SK-N-DZ (cell line): ENCODE results near the gene LCTL.
A peak's percentile ranks its signal among the peaks of the same experiment; 100 is the strongest.
"Not testable (repeated sequence)": the region's sequence is repeated elsewhere in the genome, so short reads cannot be mapped to it uniquely, and the experiment has no call there.

Experiments
- DNase-seq: peaks from one replicate; pipeline ENCODE4 v3.0.0-alpha.2; 2015; ENCODE audit warnings: low spot score

Gene LCTL

DNA sequence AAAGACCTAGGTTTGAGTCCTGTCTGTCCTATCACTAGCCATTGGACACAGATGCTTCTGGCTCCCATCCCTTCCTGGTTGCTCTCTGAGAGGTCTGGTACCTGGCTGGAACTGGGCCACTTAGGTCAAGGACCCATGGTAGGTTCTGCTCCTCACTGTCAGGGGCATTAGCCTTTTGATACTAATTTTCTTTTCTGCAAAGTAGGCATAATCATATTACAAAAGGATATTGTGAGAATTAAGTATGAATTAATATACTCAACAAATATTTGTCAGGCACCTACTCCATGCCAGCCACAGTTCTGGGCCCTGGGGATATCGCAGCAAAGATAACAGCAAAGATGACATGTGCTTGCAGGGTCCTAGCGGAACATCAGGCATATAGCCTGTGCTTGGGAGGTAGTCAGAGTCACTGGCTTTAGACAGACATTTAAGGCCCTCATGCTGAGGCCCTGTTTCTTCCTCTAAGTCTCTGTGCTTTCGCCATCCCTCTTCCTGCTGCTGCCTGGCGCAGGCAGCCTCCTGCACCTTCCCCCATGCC lies 25.6 kb upstream of the LCTL start:
- no peak for DNase-seq

DNA sequence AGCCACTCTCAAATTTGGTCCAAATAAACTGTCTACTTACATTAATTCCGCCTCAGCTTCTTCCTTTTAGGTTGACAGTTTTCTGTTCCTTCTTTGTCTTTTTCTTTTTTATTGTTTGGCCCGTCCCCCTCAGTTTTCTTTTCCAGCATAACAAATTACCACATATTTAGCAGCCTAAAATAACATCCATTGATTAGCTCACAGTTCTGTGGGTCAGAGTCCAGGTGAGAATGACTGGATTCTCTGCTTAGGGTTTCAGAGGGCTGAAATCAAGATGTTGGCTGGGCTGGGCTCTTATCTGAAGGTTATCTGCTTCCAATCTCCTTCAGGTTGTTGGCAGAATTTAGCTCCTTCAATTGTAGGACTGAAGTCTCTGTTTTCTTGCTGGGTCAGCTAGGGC lies 24.6 kb upstream of the LCTL start:
- DNase-seq: no peak

DNA sequence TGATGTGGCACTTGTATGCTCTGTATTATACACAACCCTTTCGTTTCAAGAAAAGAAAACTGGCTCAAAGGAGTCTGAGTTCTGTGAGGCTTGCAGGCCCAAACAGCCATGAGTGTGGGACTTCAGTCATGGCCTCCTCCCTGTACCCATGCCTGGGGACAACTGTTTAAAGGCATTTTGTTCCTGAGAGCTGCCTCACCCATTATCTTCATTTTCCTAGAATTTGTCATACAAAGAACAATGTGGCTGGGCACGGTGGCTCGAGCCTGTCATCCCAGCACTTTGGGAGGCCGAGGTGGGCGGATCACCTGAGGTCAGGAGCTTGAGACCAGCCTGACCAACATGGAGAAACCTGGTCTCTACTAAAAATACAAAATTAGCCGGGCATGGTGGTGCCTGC lies 23.6 kb upstream of the LCTL start:
- DNase-seq: not testable (repeated sequence)

GRCh38 chr15:66588971-66589370 lies 23.2 kb upstream of the LCTL start:
- DNase-seq: no peak

DNA sequence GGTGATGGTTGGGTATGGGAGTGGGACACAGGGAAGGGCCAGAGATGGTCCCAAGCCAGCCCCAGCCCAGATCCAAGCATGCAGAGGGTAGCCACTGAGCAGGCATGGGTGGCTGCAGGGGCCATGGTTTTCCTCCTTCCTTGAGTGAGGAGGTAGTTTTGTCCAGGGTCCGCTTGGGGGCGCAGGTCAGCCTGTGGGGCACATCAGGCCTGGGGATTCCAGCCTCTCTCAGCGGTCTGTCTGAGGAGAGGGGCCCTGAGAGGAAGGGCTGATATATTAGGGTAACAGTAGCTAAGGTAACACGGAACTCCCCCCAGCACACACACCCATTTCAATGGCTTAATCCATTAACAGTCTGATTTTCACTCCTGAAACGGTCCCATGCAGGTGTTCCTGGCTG lies 22.7 kb upstream of the LCTL start:
- DNase-seq: no peak

DNA sequence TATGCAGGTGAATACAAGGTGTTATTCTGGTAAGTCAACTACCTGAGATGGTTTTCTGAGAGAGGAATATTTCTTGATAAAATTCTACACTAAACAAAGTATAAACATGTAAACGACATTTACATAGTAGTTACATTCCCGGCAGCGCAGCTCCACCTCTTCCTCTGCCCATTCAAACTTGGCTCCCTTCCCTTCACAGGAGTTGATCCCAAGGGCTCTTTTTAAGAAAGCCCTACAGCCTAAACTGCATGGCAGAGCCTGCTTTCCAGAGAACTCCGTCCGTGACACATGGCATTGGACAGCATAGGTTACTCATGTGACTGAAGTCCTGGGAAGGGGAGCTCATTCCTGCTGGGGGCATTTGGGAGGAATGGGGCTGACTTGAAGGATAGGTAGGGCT lies 22.0 kb upstream of the LCTL start:
- no peak for DNase-seq

- no peak for DNase-seq
These were observed 21.2 kb upstream of the LCTL start for GRCh38 chr15:66587020-66587419.

- no peak for DNase-seq
These were observed 20.6 kb upstream of the LCTL start for GRCh38 chr15:66586155-66586976.

- peak; percentile 47 for DNase-seq
These were observed 16.3 kb upstream of the LCTL start for GRCh38 chr15:66581972-66582537.

- no peak for DNase-seq
These were observed 14.8 kb upstream of the LCTL start for GRCh38 chr15:66580643-66581042.

DNA sequence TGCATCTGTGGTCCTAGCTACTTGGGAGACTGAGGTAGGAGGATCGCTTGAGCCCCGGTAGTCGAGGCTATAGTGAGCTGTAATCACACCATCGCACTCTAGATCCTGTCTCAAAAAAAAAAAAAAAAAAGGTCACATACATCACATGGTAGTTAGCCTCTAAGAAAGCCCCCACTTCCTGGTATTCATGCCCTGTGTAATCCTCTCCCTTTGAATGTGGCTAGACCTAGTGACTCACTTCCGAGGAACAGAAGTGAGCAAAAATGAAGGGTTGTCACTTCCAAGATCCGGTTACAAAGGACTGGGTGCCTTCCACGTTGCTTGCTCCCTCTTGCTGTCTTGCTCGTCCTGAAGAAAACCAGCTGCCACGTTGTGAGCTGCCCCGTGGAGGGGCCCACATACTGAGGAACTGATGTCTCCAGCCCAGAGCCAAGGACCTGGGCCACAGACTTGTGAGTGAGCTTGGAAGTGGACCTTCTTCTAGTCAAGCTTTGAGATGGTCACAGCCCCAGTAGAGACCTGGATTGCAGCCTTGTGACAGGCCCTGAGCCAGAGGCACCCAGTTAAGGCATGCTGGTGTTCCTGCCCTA lies 12.6 kb upstream of the LCTL start:
- no peak for DNase-seq

- no peak for DNase-seq
These were observed 8.8 kb upstream of the LCTL start for GRCh38 chr15:66574596-66574950.

GRCh38 chr15:66573719-66574595 lies 8.2 kb upstream of the LCTL start:
- DNase-seq: no peak

DNA sequence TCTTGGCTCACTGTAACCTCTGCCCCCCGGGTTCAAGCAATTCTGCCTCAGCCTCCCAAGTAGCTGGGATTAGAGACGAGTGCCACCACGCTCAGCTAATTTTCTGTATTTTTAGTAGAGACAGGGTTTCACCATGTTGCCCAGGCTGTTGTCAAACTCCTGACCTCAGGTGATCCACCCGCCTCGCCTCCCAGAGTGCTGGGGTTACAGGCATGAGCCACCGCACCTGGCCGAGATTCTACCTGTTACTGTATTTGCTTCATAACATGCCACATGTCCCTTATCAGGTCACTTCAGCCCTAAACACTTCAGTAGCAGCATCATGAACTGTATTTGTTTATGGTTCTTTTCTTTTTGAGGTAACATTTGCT lies 7.5 kb upstream of the LCTL start:
- no peak for DNase-seq

DNA sequence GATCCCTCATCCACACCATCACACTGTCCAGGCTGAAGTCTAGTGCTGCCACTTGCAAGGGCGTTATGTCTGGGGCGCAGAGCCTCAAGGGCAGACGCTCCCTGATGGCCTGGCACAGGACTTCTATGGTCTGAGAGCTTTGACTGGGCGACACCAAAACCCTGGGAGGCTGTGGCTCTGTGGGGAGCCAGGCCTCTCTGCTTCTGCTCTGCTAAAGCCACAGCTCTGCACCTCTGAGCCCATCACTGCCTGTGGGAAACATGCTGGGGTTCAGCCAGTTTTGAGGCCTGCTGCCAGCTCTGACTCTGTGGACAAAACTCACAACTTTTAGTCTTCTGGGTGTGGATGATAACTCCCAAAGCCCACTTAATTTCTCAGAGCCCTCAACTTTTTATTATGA lies 6.3 kb upstream of the LCTL start:
- no peak for DNase-seq

DNA sequence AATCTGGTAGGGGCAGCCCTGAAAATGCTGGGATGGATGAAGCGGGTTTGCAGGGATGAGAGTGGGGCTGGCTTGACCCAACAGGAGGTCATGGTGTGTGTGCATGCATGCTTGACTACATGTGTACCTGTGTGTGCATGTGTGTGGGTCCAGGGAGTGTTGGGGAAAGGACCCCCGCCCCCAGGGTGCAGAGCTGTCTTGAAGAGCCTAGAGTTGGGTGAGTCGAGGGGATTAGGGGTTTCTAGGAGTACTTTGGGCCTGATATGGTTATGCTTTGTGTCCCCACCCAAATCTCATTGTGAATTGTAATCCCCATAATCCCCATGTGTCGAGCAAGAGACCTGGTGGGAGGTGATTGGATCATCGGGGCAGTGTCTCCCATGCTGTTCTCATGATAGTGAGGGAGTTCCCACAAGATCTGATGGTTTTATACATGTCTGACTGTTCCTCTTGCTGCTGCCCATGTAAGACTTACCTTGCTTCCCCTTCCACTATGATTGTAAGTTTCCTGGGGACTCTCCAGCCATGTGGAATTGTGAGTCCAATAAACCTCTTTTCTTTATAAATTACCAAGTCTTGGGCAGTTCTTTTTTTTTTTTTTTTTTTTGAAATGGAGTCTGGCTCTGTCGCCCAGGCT lies 5.2 kb upstream of the LCTL start:
- DNase-seq: no peak

- DNase-seq: no peak
These were observed 4.5 kb upstream of the LCTL start for GRCh38 chr15:66570327-66570726.

DNA sequence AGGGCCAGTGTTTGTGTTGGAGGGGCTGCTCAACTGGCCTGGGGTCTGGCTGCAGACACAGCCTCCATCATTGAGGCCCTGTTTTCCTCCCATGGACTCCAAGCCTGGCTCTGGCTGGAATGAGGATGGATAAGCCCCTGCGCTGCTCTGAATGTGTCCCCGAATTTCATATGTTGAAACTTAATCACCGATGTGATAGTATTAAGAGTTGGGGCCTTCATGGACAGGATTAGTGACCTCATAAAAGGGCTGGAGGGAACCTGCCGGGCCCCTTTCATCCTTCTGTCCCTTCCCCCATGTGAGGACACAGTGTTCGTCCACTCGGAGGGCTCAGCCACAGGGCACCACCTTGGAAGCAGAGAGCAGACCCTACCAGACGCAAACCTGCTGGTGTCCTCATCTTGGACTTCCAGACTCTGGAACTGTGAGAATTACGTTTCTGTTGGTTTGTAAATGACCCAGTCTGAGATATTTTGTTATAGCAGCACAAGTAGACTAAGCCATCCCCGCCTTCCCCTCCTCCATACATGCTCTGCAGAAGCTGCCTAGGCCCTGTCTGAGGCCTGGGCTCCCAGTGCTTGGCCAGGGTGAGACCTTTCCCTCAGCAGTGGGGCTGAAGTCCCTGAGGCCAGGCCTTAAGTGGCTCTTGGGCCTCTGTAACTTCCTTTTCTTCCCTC lies 3.8 kb upstream of the LCTL start:
- no peak for DNase-seq

DNA sequence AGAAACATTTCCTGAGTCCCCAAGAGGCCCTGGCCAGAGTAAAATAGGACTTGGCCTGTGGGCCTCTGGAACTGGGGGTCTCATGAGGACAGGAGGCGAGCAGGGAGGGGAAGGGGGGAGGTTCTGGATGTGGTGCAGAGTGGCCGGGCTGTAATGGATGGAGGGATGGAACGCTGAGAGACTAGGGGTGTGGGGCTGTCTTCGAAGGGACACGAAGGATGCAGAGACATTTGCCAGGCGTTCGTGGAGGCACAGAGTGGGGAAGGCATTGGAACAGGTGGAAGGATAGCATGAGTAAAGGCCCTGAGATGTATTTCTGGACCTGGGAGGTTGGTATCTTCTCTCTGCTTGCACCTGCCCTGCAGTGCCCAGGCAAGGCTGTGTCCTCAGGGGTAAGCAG lies 2.1 kb upstream of the LCTL start:
- DNase-seq: no peak

DNA sequence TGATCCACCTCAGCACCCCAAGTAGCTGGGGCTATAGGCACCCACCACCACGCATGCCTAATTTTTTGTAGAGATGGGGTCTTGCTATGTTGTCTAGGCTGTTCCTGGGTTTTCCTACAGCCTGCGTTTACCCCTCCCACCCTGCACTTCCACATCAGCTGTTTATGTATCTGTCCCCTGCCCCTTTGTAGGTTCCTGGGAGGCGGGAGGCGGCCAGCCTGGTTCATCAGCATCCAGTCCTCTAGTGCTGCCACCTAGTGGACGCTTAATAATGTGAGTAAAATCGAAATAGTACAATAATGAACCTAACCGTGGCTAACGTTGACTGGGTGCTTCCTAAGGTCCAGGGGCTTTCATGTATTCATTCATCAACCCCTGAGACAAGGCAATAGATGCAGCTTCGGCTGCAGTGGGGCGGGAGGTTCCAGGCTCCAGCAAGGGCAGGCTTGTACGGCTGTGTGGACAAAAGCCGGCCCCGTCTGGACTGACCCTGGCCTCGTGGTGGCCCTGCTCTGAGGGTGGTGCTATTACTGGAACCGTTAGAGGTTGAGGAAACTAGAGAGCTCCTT lies 1.2 kb upstream of the LCTL start:
- peak; percentile 84 for DNase-seq
